ENCODE measurements around the gene PIK3C2A.

DNA sequence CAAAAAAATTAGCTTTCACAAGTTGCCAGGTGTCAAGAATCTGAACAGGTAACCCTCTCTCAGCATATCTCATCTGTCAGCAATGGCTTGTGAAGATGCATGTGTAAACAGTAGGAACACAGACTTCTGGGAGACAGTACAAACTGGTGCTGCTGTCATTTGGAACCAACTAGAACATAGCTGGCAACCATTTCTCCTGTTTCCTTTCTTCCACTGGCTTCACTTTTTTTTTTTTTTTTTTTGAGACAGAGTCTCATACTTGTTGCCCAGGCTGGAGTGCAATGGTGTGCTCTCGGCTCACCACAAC lies 2.1 kb upstream of the PIK3C2A start:
- no peak for TF ChIP-seq EZH2phosphoT487 (IDR thresholded peaks at IDR 0.05)
- TF ChIP-seq, protein P1, sequence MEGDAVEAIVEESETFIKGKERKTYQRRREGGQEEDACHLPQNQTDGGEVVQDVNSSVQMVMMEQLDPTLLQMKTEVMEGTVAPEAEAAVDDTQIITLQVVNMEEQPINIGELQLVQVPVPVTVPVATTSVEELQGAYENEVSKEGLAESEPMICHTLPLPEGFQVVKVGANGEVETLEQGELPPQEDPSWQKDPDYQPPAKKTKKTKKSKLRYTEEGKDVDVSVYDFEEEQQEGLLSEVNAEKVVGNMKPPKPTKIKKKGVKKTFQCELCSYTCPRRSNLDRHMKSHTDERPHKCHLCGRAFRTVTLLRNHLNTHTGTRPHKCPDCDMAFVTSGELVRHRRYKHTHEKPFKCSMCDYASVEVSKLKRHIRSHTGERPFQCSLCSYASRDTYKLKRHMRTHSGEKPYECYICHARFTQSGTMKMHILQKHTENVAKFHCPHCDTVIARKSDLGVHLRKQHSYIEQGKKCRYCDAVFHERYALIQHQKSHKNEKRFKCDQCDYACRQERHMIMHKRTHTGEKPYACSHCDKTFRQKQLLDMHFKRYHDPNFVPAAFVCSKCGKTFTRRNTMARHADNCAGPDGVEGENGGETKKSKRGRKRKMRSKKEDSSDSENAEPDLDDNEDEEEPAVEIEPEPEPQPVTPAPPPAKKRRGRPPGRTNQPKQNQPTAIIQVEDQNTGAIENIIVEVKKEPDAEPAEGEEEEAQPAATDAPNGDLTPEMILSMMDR (IDR thresholded peaks at IDR 0.05), result no peak
- no peak for TF ChIP-seq EZH2 (IDR thresholded peaks at IDR 0.05)

Data from neural progenitor cell (in vitro differentiated cells).